Measurements from ENCODE around the gene OGFOD1. TPM values are rescaled to one million over a fixed set of nuclear protein-coding genes. Genes with fewer than 3 reads are reported as not detected.

Gene OGFOD1
- total and polyA plus RNA-seq, 2 of the 13 experiments (the other 11 are each of a cell fraction or from before 2014, with no cell fraction given), result 35.2 to 81.3 TPM

GRCh38 chr16:56470232-56470631 lies 18.9 kb downstream of the OGFOD1 start (continued):
- TF ChIP-seq ZNF10 (CRISPR knock-in tag; IDR thresholded peaks at IDR 0.05; ENCODE audit: borderline replicate concordance, low read depth), result no peak
- TF ChIP-seq ZNF543 (CRISPR knock-in tag; IDR thresholded peaks at IDR 0.05), result no peak
- TF ChIP-seq, protein P1, sequence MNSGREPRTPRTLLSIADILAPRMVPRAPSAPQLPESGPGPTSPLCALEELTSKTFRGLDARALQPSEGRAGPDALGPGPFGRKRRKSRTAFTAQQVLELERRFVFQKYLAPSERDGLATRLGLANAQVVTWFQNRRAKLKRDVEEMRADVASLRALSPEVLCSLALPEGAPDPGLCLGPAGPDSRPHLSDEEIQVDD (CRISPR knock-in tag; IDR thresholded peaks at IDR 0.05; ENCODE audit: borderline replicate concordance), result no peak
- no peak for TF ChIP-seq DDIT3 (CRISPR knock-in tag; IDR thresholded peaks at IDR 0.05)
- no peak for TF ChIP-seq DMTF1 (CRISPR knock-in tag; IDR thresholded peaks at IDR 0.05)
- no peak for TF ChIP-seq ZNF672 (CRISPR knock-in tag; IDR thresholded peaks at IDR 0.05)
- TF ChIP-seq GPBP1L1 (CRISPR knock-in tag; IDR thresholded peaks at IDR 0.05), result no peak
- no peak for TF ChIP-seq SMARCC2 (IDR thresholded peaks at IDR 0.05)
- TF ChIP-seq NR1H2 (CRISPR knock-in tag; IDR thresholded peaks at IDR 0.05; ENCODE audit: borderline replicate concordance, low read depth), result no peak
- TF ChIP-seq ZNF567 (CRISPR knock-in tag; IDR thresholded peaks at IDR 0.05; ENCODE audit: borderline replicate concordance), result no peak

Measured in HepG2 (cell line).